H1 (cell line): ENCODE measurements around the gene MBOAT1. TPM values are rescaled to one million over a fixed set of nuclear protein-coding genes. Genes with fewer than 3 reads are reported as not detected.

ENCODE experiments used
- CTCF ChIP-seq, 3 experiments: IDR thresholded peaks; 1 replicate in 2 of 3; 2 replicates in 1 of 3; pipeline versions ENCODE4 v1.5.1 to v1.6.1; 2011; ENCODE audit warnings: low read length in 3 of 3, mild to moderate bottlenecking in 3 of 3, inconsistent platforms in 2 of 3, low read depth in 1 of 3, moderate library complexity in 1 of 3; ENCODE audit not compliant: insufficient read depth in 1 of 3; ENCODE audit errors: control extremely low read depth in 1 of 3
- EP300 ChIP-seq, 2 experiments: IDR thresholded peaks; 1 replicate in 1 of 2; 2 replicates in 1 of 2; pipeline ENCODE4 v1.6.1; 2011 to 2012; ENCODE audit warnings: low read depth in 2 of 2, low read length in 2 of 2, mild to moderate bottlenecking in 2 of 2, borderline replicate concordance in 1 of 2, inconsistent platforms in 1 of 2, moderate library complexity in 1 of 2
- POLR2A ChIP-seq, 2 experiments: IDR thresholded peaks; 1 replicate in 1 of 2; 2 replicates in 1 of 2; pipeline ENCODE4 v1.6.1; 2011; ENCODE audit warnings: low read depth in 2 of 2, low read length in 2 of 2, mild to moderate bottlenecking in 2 of 2; ENCODE audit errors: control extremely low read depth in 1 of 2
- SP2 ChIP-seq: IDR thresholded peaks from 2 replicates; pipeline ENCODE4 v1.6.1; 2012; ENCODE audit warnings: mild to moderate bottlenecking, low read length, inconsistent platforms
- polyA plus RNA-seq, 7 experiments: library from polyadenylated mRNA; depleted of rRNA in 3 of 7; stranded (reverse) in 5 of 7; unstranded in 2 of 7; fragments of >200 nt in 5 of 7; fragments of 200-250 nt in 2 of 7; gene quantifications; 1 replicate in 5 of 7; 2 replicates in 1 of 7; 4 replicates in 1 of 7; pipeline versions ENCODE4 v1.2.1 to v1.2.3, GENCODE V29; 2011 to 2013; ENCODE audit warnings: missing spikeins in 2 of 7, mixed read lengths in 2 of 7
- total RNA-seq: library from RNA; stranded (reverse); fragmentation: NEBNext Ultra II Directional; extraction: Animal tissue kit (Norgen Biotek cat#: 25700); gene quantifications from 2 replicates; pipeline ENCODE4 v1.2.1, GENCODE V29; 2021

The MBOAT1 gene
- total and polyA plus RNA-seq, 2 of the 8 experiments (the other 6 are each of a cell fraction or from before 2014, with no cell fraction given), result 4.9 to 19.5 TPM

- no peak for TF ChIP-seq CTCF (IDR thresholded peaks at IDR 0.05; ENCODE audit: control extremely low read depth in 1 of 3, insufficient read depth in 1 of 3, low read depth in 1 of 3, low read length in 3 of 3)
- TF ChIP-seq SP2, result no peak
- no peak for TF ChIP-seq POLR2A (IDR thresholded peaks at IDR 0.05; ENCODE audit: control extremely low read depth in 1 of 2, low read depth in 2 of 2, low read length in 2 of 2)
- TF ChIP-seq EP300 (IDR thresholded peaks at IDR 0.05; ENCODE audit: borderline replicate concordance in 1 of 2, low read depth in 2 of 2, low read length in 2 of 2), result no peak
Observed at GRCh38 chr6:20110478-20110877, 101.8 kb downstream of the MBOAT1 start (continued).
